Activated naive CD4-positive, alpha-beta T cell treated with anti-CD3 and anti-CD28 coated beads for 36 hours (primary cell): ENCODE data around the gene P2RY14. TPM values are rescaled to one million over a fixed set of nuclear protein-coding genes. Genes with fewer than 3 reads are reported as not detected.
A peak's percentile ranks its signal among the peaks of the same experiment; 100 is the strongest.

Experiments
- CTCF ChIA-PET: fragments of 350-600 bp; sonication (Branson Sonifier 250); formaldehyde crosslinking; loops from one replicate; lab custom pipeline; 2021; ENCODE audit warnings: antibody characterized with exemption; lab: Charles Lee
- DNase-seq: peaks from one replicate; pipeline ENCODE4 v3.0.0-alpha.2; 2020
- H3K27ac Mint-ChIP-seq: one replicate; pipeline ENCODE4 v1.8.0; 2021; ENCODE audit warnings: mild to moderate bottlenecking, mixed read lengths
- H3K27me3 Mint-ChIP-seq: one replicate; pipeline ENCODE4 v1.8.0; 2021; ENCODE audit warnings: low read depth, mixed read lengths
- H3K36me3 Mint-ChIP-seq: one replicate; pipeline ENCODE4 v1.8.0; 2021; ENCODE audit warnings: low read depth, mixed read lengths
- H3K4me1 Mint-ChIP-seq: one replicate; pipeline ENCODE4 v1.8.0; 2021; ENCODE audit warnings: low read depth, mixed read lengths
- H3K4me3 Mint-ChIP-seq: one replicate; pipeline ENCODE4 v1.8.0; 2021; ENCODE audit warnings: mild to moderate bottlenecking, moderate library complexity, mixed read lengths
- H3K9me3 Mint-ChIP-seq: one replicate; pipeline ENCODE4 v1.8.0; 2021; ENCODE audit warnings: mixed read lengths
- intact Hi-C: fragments of 100-400 bp; cut with micrococcal nuclease; formaldehyde crosslinking; loops from one replicate; pipeline ENCODE4 v1.15.1; 2023
- total RNA-seq, 2 experiments: library from RNA; stranded (reverse); gene quantifications; one replicate each; pipeline ENCODE4 v1.2.3, GENCODE V29; 2021

The P2RY14 gene
- total RNA-seq, 2 experiments from 2014 or later: 0.12 to 0.69 TPM

- peak overlapping the region; percentile 90 for H3K27ac Mint-ChIP-seq
- H3K36me3 Mint-ChIP-seq: no peaks in the 10 kb centered on the region
- intact Hi-C loops: loop anchor here (1.0 kb wide), 5 partner anchors 8 to 72 kb away; partner anchors contain the start of gene P2RY14
- peak overlapping the region; percentile 48 for H3K4me3 Mint-ChIP-seq
- DNase-seq: peak; percentile 31
- no peaks in the 10 kb centered on the region for H3K9me3 Mint-ChIP-seq
- CTCF ChIA-PET: interaction anchor here (0.5 to 7.8 kb wide), 8 partner anchors 9 to 835 kb away, joined by 3 to 96 read pairs (median 4); partner anchors contain the start of gene P2RY14
- no peaks in the 10 kb centered on the region for H3K27me3 Mint-ChIP-seq
- peaks cover 56% of the 10 kb centered on the region for H3K4me1 Mint-ChIP-seq
Measured at GRCh38 chr3:151210676-151211381, 67.5 kb downstream of the P2RY14 start.

GRCh38 chr3:151209654-151210053 is 68.7 kb downstream of the P2RY14 start:
- H3K4me1 Mint-ChIP-seq: peaks cover 68% of the 10 kb centered on the region

GRCh38 chr3:151206201-151206600 is 72.1 kb downstream of the P2RY14 start:
- intact Hi-C loops: loop anchor here (5.0 to 10.0 kb wide), 2 partner anchors 794 to 1239 kb away; no protein-coding TSS in a partner anchor
- H3K27ac Mint-ChIP-seq: peak overlapping the region; percentile 98

More at GRCh38 chr3:151209654-151210053, 68.7 kb downstream of the P2RY14 start:
- peak; percentile 34 for DNase-seq
- Mint-ChIP-seq H3K36me3 (no peaks in the 10 kb centered on the region), H3K9me3 (no peaks in the 10 kb centered on the region), H3K4me3 (peak overlapping the region; percentile 52), H3K27me3 (no peaks in the 10 kb centered on the region), H3K27ac (peak overlapping the region; percentile 90)
- intact Hi-C loops: loop anchor here (1.0 to 10.0 kb wide), 9 partner anchors 10 to 1235 kb away; partner anchors contain the start of gene P2RY14
- CTCF ChIA-PET: interaction anchor here (0.6 to 7.8 kb wide), 4 partner anchors 18 to 248 kb away, joined by 3 to 96 read pairs (median 12); partner anchors contain the start of gene P2RY14

GRCh38 chr3:151205482-151205881 is 72.9 kb downstream of the P2RY14 start:
- Mint-ChIP-seq H3K4me1 (peaks cover 67% of the 10 kb centered on the region), H3K4me3 (peak overlapping the region; percentile 56), H3K36me3 (peaks cover 24% of the 10 kb centered on the region), H3K27me3 (no peaks in the 10 kb centered on the region), H3K27ac (peak overlapping the region; percentile 98), H3K9me3 (no peaks in the 10 kb centered on the region)
- CTCF ChIA-PET: interaction anchor here (0.7 to 7.8 kb wide), 5 partner anchors 15 to 1121 kb away, joined by 3 to 96 read pairs (median 4); no protein-coding TSS in a partner anchor
- no peak for DNase-seq
- intact Hi-C loops: loop anchor here (5.0 to 10.0 kb wide), 2 partner anchors 793 to 1239 kb away; no protein-coding TSS in a partner anchor

More at GRCh38 chr3:151206201-151206600, 72.1 kb downstream of the P2RY14 start:
- CTCF ChIA-PET: interaction anchor here (0.7 to 7.8 kb wide), 3 partner anchors 21 to 1121 kb away, joined by 4 to 96 read pairs (median 52); no protein-coding TSS in a partner anchor
- peaks cover 19% of the 10 kb centered on the region for H3K36me3 Mint-ChIP-seq
- H3K27me3 Mint-ChIP-seq: no peaks in the 10 kb centered on the region
- DNase-seq: no peak
- no peaks in the 10 kb centered on the region for H3K9me3 Mint-ChIP-seq
- H3K4me3 Mint-ChIP-seq: peak overlapping the region; percentile 56
- peaks cover 74% of the 10 kb centered on the region for H3K4me1 Mint-ChIP-seq

- Mint-ChIP-seq H3K9me3 (no peaks in the 10 kb centered on the region), H3K4me3 (peak overlapping the region; percentile 64), H3K4me1 (peaks cover 62% of the 10 kb centered on the region), H3K36me3 (peaks cover 32% of the 10 kb centered on the region), H3K27me3 (no peaks in the 10 kb centered on the region), H3K27ac (peak overlapping the region; percentile 98)
- intact Hi-C loops: loop anchor here (5.0 to 10.0 kb wide), 6 partner anchors 592 to 1958 kb away; partner anchors contain the start of gene RAP2B
- no peak for DNase-seq
- CTCF ChIA-PET: interaction anchor here (0.9 to 7.8 kb wide), 5 partner anchors 15 to 97 kb away, joined by 3 to 96 read pairs (median 5); no protein-coding TSS in a partner anchor
Measured at GRCh38 chr3:151204530-151205402, 73.6 kb downstream of the P2RY14 start.

- Mint-ChIP-seq H3K27ac (peak within 1 kb of the TSS; percentile 100), H3K4me1 (peaks cover 60% of the 10 kb centered on the region), H3K36me3 (peaks cover 47% of the 10 kb centered on the region), H3K9me3 (peaks cover 2% of the 10 kb centered on the region), H3K27me3 (no peaks in the 10 kb centered on the region), H3K4me3 (peak within 1 kb of the TSS; percentile 94)
- intact Hi-C loops: loop anchor here (1.0 to 10.0 kb wide), 13 partner anchors 12 to 1959 kb away; partner anchors contain the start of genes P2RY14 and RAP2B
- CTCF ChIA-PET: interaction anchor here (0.7 to 1.5 kb wide), 6 partner anchors 24 to 441 kb away, joined by 3 to 7 read pairs (median 3); no protein-coding TSS in a partner anchor
- DNase-seq: peak; percentile 81
Measured at GRCh38 chr3:151203051-151203420, 75.3 kb downstream of the P2RY14 start, which contains the start of gene GPR171. Gene GPR171, minus strand, starts transcription at chr3:151203216. Its CDS starts 3,830 bp downstream, at chr3:151199386.

- peaks cover 2% of the 10 kb centered on the region for H3K9me3 Mint-ChIP-seq
- peaks cover 55% of the 10 kb centered on the region for H3K4me1 Mint-ChIP-seq
- DNase-seq: peak; percentile 34
- peak overlapping the region; percentile 94 for H3K4me3 Mint-ChIP-seq
- peaks cover 54% of the 10 kb centered on the region for H3K36me3 Mint-ChIP-seq
- H3K27ac Mint-ChIP-seq: peak overlapping the region; percentile 100
- intact Hi-C loops: loop anchor here (5.0 to 10.0 kb wide), 5 partner anchors 589 to 1961 kb away; partner anchors contain the start of gene RAP2B
- no peaks in the 10 kb centered on the region for H3K27me3 Mint-ChIP-seq
- CTCF ChIA-PET: interaction anchor here (0.5 to 3.6 kb wide), 9 partner anchors 9 to 434 kb away, joined by 3 to 15 read pairs (median 4); partner anchors contain the start of gene P2RY14
Measured at GRCh38 chr3:151201051-151201730, 77.2 kb downstream of the P2RY14 start.

GRCh38 chr3:151200586-151200985 is 77.8 kb downstream of the P2RY14 start:
- Mint-ChIP-seq H3K36me3 (peaks cover 59% of the 10 kb centered on the region), H3K27me3 (no peaks in the 10 kb centered on the region), H3K4me3 (peak overlapping the region; percentile 94), H3K9me3 (peaks cover 2% of the 10 kb centered on the region), H3K27ac (peak overlapping the region; percentile 100), H3K4me1 (peaks cover 54% of the 10 kb centered on the region)
- CTCF ChIA-PET: interaction anchor here (0.7 to 3.6 kb wide), 6 partner anchors 8 to 78 kb away, joined by 3 to 15 read pairs (median 4); partner anchors contain the start of gene P2RY14
- no peak for DNase-seq
- intact Hi-C loops: loop anchor here (5.0 to 10.0 kb wide), 5 partner anchors 588 to 1962 kb away; partner anchors contain the start of gene RAP2B

GRCh38 chr3:151199554-151200438 is 78.5 kb downstream of the P2RY14 start:
- no peak for DNase-seq
- Mint-ChIP-seq H3K4me1 (peaks cover 46% of the 10 kb centered on the region), H3K27ac (peak overlapping the region; percentile 100), H3K9me3 (peaks cover 2% of the 10 kb centered on the region), H3K36me3 (peaks cover 59% of the 10 kb centered on the region), H3K27me3 (no peaks in the 10 kb centered on the region), H3K4me3 (peak overlapping the region; percentile 94)
- CTCF ChIA-PET: interaction anchor here (0.6 to 3.6 kb wide), 6 partner anchors 10 to 485 kb away, joined by 3 to 15 read pairs (median 3); no protein-coding TSS in a partner anchor
- intact Hi-C loops: loop anchor here (5.0 to 10.0 kb wide), 6 partner anchors 587 to 1963 kb away; partner anchors contain the start of genes RAP2B and SELENOT

GRCh38 chr3:151198849-151199248 is 79.5 kb downstream of the P2RY14 start:
- peak overlapping the region; percentile 94 for H3K4me3 Mint-ChIP-seq
- peak overlapping the region; percentile 100 for H3K27ac Mint-ChIP-seq
- CTCF ChIA-PET: interaction anchor here (0.9 to 3.6 kb wide), 3 partner anchors 9 to 30 kb away, joined by 3 to 18 read pairs (median 15); no protein-coding TSS in a partner anchor
- intact Hi-C loops: loop anchor here (5.0 kb wide), 1 partner anchor 597 kb away; the partner anchor contains the start of gene SELENOT
- peaks cover 40% of the 10 kb centered on the region for H3K4me1 Mint-ChIP-seq
- H3K36me3 Mint-ChIP-seq: peaks cover 63% of the 10 kb centered on the region
- peaks cover 4% of the 10 kb centered on the region for H3K9me3 Mint-ChIP-seq
- no peaks in the 10 kb centered on the region for H3K27me3 Mint-ChIP-seq
- DNase-seq: no peak
